AG09309 (cell line): Measurements from ENCODE around the gene TRIM58.

ENCODE experiments used
- DNase-seq: peaks from one replicate; pipeline ENCODE4 v3.0.0-alpha.2; 2010; ENCODE audit warnings: low read depth
- H3K4me3 ChIP-seq: 2 replicates; pipeline ENCODE4 v1.5.1; 2011; ENCODE audit warnings: mild to moderate bottlenecking, low read depth, low read length, moderate library complexity; ENCODE audit not compliant: control insufficient read depth
- CTCF ChIP-seq: IDR thresholded peaks from 2 replicates; pipeline ENCODE4 v1.5.1; 2011; ENCODE audit warnings: mild to moderate bottlenecking, low read depth, low read length, inconsistent platforms; ENCODE audit not compliant: insufficient read depth, control insufficient read depth; ENCODE audit errors: missing control alignments

Gene TRIM58

GRCh38 chr1:247904122-247904521 lies 47.1 kb downstream of the TRIM58 start:
- no peak overlapping the region for H3K4me3 ChIP-seq
- no peak for DNase-seq
- no peak for TF ChIP-seq CTCF

GRCh38 chr1:247905181-247905580 lies 48.2 kb downstream of the TRIM58 start:
- H3K4me3 ChIP-seq, result no peak overlapping the region
- no peak for DNase-seq
- no peak for TF ChIP-seq CTCF

DNA sequence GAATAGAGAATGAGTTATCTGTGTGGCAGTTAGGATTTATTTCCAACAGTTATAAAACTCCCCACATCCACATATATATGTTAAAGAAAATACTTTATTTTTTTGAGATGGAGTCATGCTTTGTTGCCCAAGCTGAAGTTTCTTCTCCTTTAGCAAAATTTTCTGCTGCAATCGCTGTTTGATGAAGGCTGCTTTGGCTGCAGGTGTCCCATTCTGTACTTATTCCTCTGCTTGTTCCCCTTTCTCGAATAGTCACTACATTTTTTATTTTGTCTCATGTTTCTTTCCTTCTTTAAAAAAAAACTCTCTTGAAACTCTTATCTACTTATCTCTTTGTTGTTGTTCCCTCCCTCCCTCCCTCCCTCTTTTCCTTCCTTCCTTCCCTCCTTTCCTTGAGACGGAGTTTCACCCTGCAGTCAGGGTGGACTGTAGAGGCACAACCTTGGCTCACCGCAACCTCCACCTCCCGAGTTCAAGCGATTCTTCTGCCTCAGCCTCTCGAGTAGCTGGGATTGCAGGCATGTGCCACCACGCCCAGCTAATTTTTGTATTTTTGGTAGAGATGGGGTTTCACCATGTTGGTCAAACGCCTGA lies 49.0 kb downstream of the TRIM58 start:
- no peak overlapping the region for H3K4me3 ChIP-seq
- DNase-seq, result no peak
- TF ChIP-seq CTCF, result no peak

GRCh38 chr1:247906504-247907047 lies 49.6 kb downstream of the TRIM58 start:
- H3K4me3 ChIP-seq, result no peak overlapping the region
- TF ChIP-seq CTCF, result no peak
- DNase-seq, result no peak

- no peak overlapping the region for H3K4me3 ChIP-seq
- no peak for DNase-seq
- no peak for TF ChIP-seq CTCF
These were observed 51.8 kb downstream of the TRIM58 start for GRCh38 chr1:247908766-247909165.

DNA sequence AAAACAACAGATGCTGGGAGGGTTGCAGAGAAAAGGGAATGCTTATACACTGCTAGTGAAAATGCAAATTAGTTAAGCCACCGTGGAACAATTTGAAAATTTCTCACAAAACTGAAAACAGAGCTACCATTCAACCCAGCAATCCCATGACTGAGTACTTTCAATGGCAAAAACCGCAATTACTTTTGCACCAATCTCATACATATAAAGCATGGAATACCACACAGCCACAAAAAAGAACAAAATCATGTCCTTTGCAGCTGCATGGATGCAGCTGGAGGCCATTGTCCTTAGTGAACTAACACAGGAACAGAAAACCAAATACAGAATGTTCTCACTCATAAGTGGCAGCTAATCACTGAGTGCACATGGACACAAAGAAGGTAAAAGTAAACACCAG lies 56.8 kb downstream of the TRIM58 start:
- H3K4me3 ChIP-seq, result no peak overlapping the region
- no peak for DNase-seq
- TF ChIP-seq CTCF, result no peak
